IPS DF 6.9 (cell line): ENCODE results near the gene ZDHHC17.
A peak's percentile ranks its signal among the peaks of the same experiment; 100 is the strongest.

Experiments
- DNase-seq: peaks from one replicate; pipeline ENCODE4 v3.0.0-alpha.2; 2013; ENCODE audit warnings: low read depth, low spot score
- H3K27ac ChIP-seq: one replicate; pipeline ENCODE4 v1.5.1; 2013; ENCODE audit warnings: low read length, control low read depth
- H3K27me3 ChIP-seq: 2 replicates; pipeline ENCODE4 v1.6.1; 2013; ENCODE audit warnings: mild to moderate bottlenecking, low read length; ENCODE audit not compliant: control insufficient read depth, insufficient read depth
- H3K36me3 ChIP-seq: 2 replicates; pipeline ENCODE4 v1.6.1; 2013; ENCODE audit warnings: low read length; ENCODE audit not compliant: control insufficient read depth, insufficient read depth
- H3K4me1 ChIP-seq: 2 replicates; pipeline ENCODE4 v1.6.1; 2013; ENCODE audit warnings: low read length; ENCODE audit not compliant: control insufficient read depth, insufficient read depth
- H3K4me3 ChIP-seq: 2 replicates; pipeline ENCODE4 v1.5.1; 2013; ENCODE audit warnings: mild to moderate bottlenecking, low read length
- H3K9me3 ChIP-seq: 2 replicates; pipeline ENCODE4 v1.6.1; 2013; ENCODE audit warnings: low read length, inconsistent platforms; ENCODE audit not compliant: control insufficient read depth, insufficient read depth
- WGBS: extraction: QIAGEN DNeasy Blood & Tissue Kit; methylation state at CpG from one replicate; pipeline ENCODE4 v1.1.7; 2013; ENCODE audit warnings: mixed read lengths, missing lambda C conversion rate; ENCODE audit not compliant: insufficient read length, insufficient coverage; 5-methylcytosine and 5-hydroxymethylcytosine counted together

The ZDHHC17 gene

GRCh38 chr12:76874491-76875190 is 110.7 kb downstream of the ZDHHC17 start:
- no peak overlapping the region for H3K27ac ChIP-seq
- no peaks in the 10 kb centered on the region for H3K9me3 ChIP-seq
- peak; percentile 18 for DNase-seq
- no peak overlapping the region for H3K4me3 ChIP-seq
- WGBS: no CpG with 5 or more reads among the region's 11 CpGs
- no peaks in the 10 kb centered on the region for H3K27me3 ChIP-seq
- peaks cover 2% of the 10 kb centered on the region; the same call in 1 of the 2 replicates for H3K4me1 ChIP-seq
- no peaks in the 10 kb centered on the region for H3K36me3 ChIP-seq

DNA sequence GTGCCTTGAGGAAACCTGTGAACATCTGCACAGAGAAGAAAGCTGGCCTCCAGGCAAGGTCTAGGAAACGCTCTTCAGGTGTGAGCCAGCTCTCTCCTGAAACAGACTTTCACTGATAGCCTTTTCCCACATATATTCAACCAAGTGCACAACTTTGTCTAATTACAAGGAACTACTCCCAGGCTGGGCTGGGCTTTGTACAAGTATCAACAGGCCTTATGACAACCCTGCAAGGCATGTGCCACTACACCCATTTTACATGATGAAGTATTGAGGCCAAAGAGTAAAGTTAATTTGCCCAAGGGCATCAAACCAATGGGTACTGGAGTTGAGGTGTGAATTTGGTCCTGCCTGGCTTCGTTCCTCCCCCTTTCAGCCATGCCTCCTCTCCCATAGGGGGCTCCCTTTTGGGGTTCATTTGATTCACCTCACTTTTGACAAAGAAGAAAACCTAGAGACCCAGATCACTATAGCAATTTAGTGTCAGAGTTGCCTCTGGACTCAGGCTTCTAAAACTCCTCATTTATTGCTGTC is 112.8 kb downstream of the ZDHHC17 start:
- H3K27me3 ChIP-seq: no peaks in the 10 kb centered on the region
- H3K27ac ChIP-seq: no peak overlapping the region
- H3K4me3 ChIP-seq: no peak overlapping the region
- no peaks in the 10 kb centered on the region for H3K36me3 ChIP-seq
- H3K4me1 ChIP-seq: peaks cover 2% of the 10 kb centered on the region; the same call in 1 of the 2 replicates
- no peaks in the 10 kb centered on the region for H3K9me3 ChIP-seq
- no peak for DNase-seq
- no CpG with 5 or more reads among the region's 2 CpGs for WGBS

GRCh38 chr12:76878099-76878898 is 114.4 kb downstream of the ZDHHC17 start:
- Histone ChIP-seq H3K4me3 (peak overlapping the region; percentile 46; the same call in 1 of the 2 replicates), H3K27ac (no peak overlapping the region), H3K4me1 (peaks cover 2% of the 10 kb centered on the region; the same call in 1 of the 2 replicates), H3K9me3 (no peaks in the 10 kb centered on the region), H3K27me3 (no peaks in the 10 kb centered on the region), H3K36me3 (no peaks in the 10 kb centered on the region)
- no CpG with 5 or more reads among the region's 44 CpGs for WGBS
- DNase-seq: peak; percentile 13

DNA sequence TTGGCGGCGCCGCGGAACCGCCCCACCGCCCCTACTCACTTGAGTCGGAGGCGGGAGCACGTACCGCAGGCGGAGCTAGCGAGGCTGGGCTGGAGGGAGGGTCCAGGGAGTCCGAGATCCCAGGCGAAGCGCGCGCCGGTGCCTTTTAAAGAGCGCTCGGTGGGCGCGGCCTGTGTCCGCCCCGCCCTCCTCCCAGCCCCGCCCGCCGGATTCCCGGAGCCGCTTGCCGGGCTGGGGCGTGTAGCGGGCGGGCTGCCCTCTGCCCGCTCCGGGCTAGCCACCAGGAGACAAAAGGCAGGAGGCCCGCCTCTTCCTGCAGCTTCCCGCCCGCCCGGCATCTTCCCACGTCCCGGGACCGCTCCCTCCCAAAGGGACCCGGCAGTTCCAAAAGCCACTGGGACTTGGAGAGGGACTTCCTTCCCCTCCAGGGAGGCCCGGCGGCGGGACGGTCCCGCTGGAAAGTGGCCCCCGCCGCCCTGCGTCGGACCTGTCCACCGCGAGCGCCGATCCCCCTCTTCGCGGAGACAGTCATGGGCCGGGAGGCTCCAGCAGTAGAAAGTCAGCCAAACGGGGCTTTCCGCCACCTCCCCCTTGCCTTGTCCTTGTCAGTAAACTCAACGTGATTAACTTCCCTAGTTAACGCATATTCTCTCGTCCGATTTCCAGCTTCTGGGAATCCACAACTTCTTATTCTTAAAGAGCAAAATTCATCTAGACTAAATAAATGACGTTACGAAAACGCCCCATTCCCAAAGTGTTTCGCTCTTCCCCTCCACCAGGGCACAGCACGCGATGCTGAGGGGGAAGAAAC is 115.2 kb downstream of the ZDHHC17 start, which contains the start of gene CSRP2:
CSRP2 (minus strand) TSS at position 121 of the 811 bp plus-strand sequence. CDS start 12,759 bp downstream, outside the sequence.
- H3K4me1 ChIP-seq: peaks cover 2% of the 10 kb centered on the region; the same call in 1 of the 2 replicates
- no peak within 1 kb of the TSS for H3K27ac ChIP-seq
- no CpG with 5 or more reads among the region's 71 CpGs for WGBS
- H3K4me3 ChIP-seq: peak within 1 kb of the TSS; percentile 88; the same call in 1 of the 2 replicates
- H3K36me3 ChIP-seq: no peaks in the 10 kb centered on the region
- H3K9me3 ChIP-seq: no peaks in the 10 kb centered on the region
- H3K27me3 ChIP-seq: no peaks in the 10 kb centered on the region
- peak; percentile 76 for DNase-seq

- Histone ChIP-seq H3K9me3 (no peaks in the 10 kb centered on the region), H3K4me1 (peaks cover 2% of the 10 kb centered on the region; the same call in 1 of the 2 replicates), H3K27me3 (no peaks in the 10 kb centered on the region), H3K27ac (no peak overlapping the region), H3K4me3 (peak overlapping the region; percentile 88; the same call in 1 of the 2 replicates), H3K36me3 (no peaks in the 10 kb centered on the region)
- WGBS: no CpG with 5 or more reads among the region's 13 CpGs
- DNase-seq: no peak
Measured at GRCh38 chr12:76879710-76880518, 116.0 kb downstream of the ZDHHC17 start.

- Histone ChIP-seq H3K27ac (no peak overlapping the region), H3K4me1 (peaks cover 2% of the 10 kb centered on the region; the same call in 1 of the 2 replicates)
- no CpG with 5 or more reads among the region's 7 CpGs for WGBS
Measured at GRCh38 chr12:76880519-76881023, 116.7 kb downstream of the ZDHHC17 start.

DNA sequence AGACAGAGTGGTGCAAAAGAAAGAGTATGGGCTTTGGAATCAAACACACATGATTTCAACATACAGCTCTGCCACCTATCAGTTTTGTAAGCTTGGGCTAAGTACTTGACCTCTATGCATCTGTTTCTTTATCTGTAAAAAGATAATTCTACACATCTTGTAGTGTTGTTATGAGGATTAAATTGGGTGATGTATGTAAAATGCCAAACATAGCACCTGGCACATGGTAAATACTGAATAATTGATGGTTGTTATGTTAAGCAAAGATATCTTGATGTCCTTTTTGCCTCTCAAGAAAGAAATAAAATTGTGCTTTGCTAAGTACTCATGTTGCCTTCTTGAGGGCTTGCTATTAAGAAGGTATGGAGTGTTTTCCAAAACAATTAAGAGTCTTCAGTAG is 117.2 kb downstream of the ZDHHC17 start:
- no peak overlapping the region for H3K27ac ChIP-seq
- H3K36me3 ChIP-seq: no peaks in the 10 kb centered on the region
- H3K4me3 ChIP-seq: no peak overlapping the region
- no peaks in the 10 kb centered on the region for H3K27me3 ChIP-seq
- H3K4me1 ChIP-seq: peaks cover 2% of the 10 kb centered on the region; the same call in 1 of the 2 replicates
- DNase-seq: no peak
- H3K9me3 ChIP-seq: no peaks in the 10 kb centered on the region

More at GRCh38 chr12:76880519-76881023, 116.7 kb downstream of the ZDHHC17 start:
- H3K36me3 ChIP-seq: no peaks in the 10 kb centered on the region
- no peaks in the 10 kb centered on the region for H3K27me3 ChIP-seq
- DNase-seq: no peak
- H3K4me3 ChIP-seq: no peak overlapping the region
- no peaks in the 10 kb centered on the region for H3K9me3 ChIP-seq

DNA sequence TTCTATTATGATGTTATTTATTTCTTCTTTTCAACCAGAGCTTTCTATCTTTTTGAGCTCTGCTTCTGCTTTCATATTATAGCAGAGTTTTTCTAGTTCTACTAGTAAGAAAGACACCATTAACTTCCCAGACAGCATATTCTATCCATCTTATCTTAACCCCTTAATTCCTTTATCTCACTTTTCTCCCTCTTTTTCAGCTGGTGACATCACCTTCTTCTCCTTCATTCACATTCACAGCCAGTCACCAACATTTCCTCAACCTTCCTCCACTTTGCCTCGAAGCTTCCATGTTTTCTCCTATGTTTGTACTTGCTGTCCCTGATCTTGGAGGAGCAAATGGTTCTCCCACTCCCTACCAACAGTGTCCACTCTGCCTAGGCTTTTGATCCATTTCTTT is 118.5 kb downstream of the ZDHHC17 start:
- no peaks in the 10 kb centered on the region for H3K4me1 ChIP-seq
- no peaks in the 10 kb centered on the region for H3K36me3 ChIP-seq
- no peaks in the 10 kb centered on the region for H3K27me3 ChIP-seq
- no peak overlapping the region for H3K4me3 ChIP-seq
- no peak overlapping the region for H3K27ac ChIP-seq
- no peaks in the 10 kb centered on the region for H3K9me3 ChIP-seq
- DNase-seq: no peak
- WGBS: no CpG with 5 or more reads among the region's 1 CpG

- no peak overlapping the region for H3K4me3 ChIP-seq
- H3K4me1 ChIP-seq: no peaks in the 10 kb centered on the region
Measured at GRCh38 chr12:76883151-76883550, 119.2 kb downstream of the ZDHHC17 start.

More at GRCh38 chr12:76883151-76883550, 119.2 kb downstream of the ZDHHC17 start:
- H3K9me3 ChIP-seq: no peaks in the 10 kb centered on the region
- H3K27me3 ChIP-seq: no peaks in the 10 kb centered on the region
- no peak for DNase-seq
- no peak overlapping the region for H3K27ac ChIP-seq
- WGBS: no CpG with 5 or more reads among the region's 6 CpGs
- no peaks in the 10 kb centered on the region for H3K36me3 ChIP-seq
